Right lung (tissue), 5 donors: ENCODE results near the gene UBAP1. TPM values are rescaled to one million over a fixed set of nuclear protein-coding genes. Genes with fewer than 3 reads are reported as not detected.
"Not testable (repeated sequence)": the region's sequence is repeated elsewhere in the genome, so short reads cannot be mapped to it uniquely, and the experiment has no call there.

Experiments used
- DNase-seq, 2 donors: peaks; one replicate each; pipeline ENCODE4 v3.0.0-alpha.2; 2013
- polyA plus RNA-seq, 5 donors: library from polyadenylated mRNA; unstranded; fragments of 120-200 nt; gene quantifications; one replicate each; pipeline versions ENCODE4 v1.2.1 to v1.2.3, GENCODE V29; 2013; ENCODE audit warnings: inconsistent platforms in 1 of 5, low replicate concordance in 1 of 5; ENCODE audit not compliant: insufficient read length in 5 of 5, insufficient read depth in 1 of 5

Gene UBAP1
- polyA plus RNA-seq, 5 donors, result 44.8 to 52.0 (median 48.4) TPM

DNA sequence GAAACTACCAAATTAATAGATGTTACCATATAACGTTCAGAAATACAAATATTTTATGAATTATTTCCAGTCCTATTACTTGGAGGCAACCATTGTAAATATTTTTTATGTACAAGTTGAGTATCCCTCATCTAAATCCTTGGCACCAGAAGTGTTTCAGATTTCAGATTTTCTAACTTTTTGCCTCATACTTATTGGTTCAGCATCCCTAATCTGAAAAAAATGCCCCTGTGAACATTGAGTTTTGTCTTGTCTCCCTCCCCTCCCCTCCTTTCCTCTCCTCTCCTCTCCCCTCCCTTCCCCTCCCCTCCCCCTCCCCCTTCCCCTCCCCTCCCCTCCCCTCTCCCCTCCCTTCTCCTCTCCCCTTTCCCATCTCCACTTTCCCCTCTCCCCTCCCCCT is 40.6 kb downstream of the UBAP1 start:
- no peak for DNase-seq

DNA sequence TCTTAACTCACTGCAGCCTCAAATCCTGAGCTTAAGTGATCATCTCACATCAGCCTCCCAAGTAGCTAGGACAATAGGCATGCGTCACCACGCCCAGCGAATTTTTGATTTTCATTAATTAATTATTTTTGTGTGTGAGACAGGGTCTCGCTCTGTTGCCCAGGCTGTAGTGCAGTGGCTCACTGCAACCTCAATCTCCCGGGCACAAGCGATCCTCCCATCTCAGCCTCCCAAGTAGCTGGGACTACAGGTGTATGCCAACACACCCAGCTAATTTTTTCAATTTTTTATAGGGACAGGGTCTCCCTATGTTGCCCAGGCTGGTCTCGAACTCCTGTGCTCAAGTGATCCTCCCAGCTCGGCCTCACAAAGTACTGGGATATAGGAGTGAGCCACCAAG is 41.4 kb downstream of the UBAP1 start:
- no peak for DNase-seq

DNA sequence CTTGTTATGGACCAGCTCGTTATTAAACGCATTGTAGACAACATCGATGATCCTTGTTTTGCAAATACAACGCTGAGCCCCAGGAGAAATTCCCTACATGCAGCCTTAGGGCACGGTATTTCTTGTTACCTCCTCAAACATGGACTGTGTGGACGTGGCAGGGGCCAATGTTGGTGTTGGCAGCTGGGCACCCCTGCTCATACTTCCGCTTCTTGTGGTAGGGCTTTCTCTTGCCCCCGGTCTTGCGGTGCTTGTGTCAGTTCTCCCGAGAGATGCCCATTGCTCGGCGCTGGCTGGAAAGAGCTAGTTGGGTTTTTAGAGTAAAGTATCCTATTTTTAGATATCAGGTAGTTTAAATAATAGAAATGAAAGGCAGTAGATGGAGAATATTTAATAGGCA is 45.5 kb downstream of the UBAP1 start:
- DNase-seq, result no peak

DNA sequence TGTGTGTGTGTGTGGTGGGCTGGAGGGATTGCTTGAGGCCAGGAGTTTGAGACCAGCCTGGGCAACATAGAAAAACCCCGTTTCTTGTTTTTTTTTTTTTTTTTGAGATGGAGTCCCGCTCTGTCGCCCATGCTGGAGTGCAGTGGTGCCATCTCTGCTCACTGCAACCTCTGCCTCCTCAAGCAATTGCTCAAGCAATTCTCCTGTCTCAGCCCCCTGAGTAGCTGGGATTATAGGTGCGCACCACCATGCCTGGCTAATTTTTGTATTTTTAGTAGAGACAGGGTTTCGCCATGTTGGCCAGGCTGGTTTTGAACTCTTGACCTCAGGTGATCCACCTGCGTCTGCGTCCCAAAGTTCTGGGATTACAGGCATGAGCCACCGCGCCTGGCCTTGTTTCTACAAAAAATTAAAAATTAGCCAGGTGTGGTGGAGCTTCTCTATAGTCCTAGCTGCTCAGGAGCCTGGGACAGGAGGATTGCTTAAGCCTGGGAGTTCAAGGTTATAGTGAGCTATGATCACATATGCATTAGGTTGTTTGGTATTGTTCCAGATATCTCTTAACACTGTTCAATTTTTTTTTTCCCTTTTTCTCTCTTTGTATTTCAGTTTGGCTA is 47.4 kb downstream of the UBAP1 start:
- DNase-seq, result not testable (repeated sequence)

DNA sequence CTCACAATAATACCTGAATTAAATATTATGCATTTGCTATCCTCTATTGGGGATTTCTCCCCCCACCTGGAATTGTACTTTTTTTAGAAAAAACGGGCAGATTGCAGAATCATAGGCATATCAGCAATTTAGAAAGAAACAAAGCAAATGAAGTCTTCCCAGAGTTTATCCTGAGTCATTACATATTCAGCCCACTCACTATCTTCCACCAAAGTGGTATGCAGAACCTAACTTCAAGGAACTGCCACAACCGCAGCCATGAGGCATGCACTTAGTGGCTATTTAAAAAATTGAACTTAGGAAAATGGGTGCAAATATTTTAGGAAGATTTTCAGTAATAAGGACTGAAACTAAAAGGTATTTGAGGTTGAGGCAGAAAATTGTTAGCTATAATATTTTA is 48.6 kb downstream of the UBAP1 start:
- no peak for DNase-seq

DNA sequence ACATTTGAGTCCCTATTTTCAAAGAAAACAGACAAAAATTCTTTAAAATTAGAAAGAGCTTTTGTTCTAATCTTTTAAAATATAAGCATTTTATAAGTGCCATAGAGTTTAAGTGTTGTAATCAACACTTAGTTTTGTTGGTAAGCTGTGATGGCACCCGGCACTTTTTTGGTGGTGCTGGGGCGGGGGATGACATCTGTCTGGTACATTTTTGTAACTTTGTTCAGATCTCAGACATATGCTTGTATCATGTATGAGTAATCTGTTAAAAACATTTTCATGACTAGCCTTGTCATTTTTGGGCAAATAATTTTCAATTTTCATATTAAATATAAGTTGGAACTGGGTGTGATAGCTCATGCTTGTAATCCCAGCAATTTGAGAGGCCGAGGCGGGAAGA is 51.7 kb downstream of the UBAP1 start:
- no peak for DNase-seq

DNA sequence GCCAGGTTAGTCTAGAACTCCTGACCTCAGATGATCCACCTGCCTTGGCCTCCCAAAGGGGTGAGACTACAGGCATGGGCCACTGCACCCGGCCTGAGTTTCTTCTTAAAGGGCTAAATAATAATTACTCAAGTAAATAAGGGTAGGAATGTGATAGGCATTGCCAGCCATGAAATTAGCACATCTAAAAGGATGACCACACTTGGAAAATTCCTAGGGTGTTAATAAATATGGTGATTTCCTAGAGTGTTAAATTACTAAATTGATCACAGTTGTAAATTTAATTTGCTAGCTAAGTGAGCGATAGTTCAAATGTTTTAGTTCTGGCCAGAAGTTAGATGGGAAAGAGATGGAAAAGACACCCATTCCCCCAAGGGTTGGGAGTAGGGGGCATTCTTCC is 53.4 kb downstream of the UBAP1 start:
- no peak for DNase-seq

DNA sequence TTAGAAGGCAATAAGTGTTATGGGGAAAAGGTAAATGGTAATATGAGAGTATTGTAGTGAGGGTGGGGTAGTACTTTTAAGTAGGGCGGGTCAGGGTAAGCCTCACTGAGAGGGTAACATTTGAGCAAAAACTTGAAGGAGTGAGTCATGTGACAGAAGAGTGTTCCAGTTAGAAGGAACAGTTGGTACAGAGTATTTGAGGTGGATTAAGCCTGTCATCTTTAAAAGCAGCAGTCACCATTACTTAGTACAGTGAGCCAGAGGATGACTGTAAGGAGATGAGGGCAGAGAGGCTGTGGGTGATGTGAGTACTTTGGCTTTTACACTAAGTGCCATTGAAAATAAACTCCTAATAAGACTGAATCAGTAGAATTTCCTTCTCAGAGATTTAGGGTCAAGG is 54.8 kb downstream of the UBAP1 start:
- DNase-seq, result no peak

DNA sequence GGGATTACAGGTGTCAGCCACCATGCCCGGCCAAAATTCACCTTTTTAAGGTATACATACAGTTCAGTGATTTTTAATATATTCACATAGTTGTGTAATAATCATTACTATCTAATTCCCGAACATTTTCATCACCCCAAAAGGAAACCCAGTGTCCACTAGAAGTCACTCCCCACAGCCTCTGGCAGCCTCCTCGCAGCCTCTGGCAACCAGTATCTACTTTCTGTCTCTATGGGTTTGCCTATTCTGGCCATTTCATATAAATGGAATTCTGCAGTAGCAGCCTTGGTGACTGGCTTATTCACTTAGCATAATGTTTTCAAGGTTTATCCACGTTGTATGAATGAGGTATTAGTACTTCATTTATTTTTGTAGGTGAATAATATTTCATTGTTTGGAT is 59.0 kb downstream of the UBAP1 start:
- no peak for DNase-seq

DNA sequence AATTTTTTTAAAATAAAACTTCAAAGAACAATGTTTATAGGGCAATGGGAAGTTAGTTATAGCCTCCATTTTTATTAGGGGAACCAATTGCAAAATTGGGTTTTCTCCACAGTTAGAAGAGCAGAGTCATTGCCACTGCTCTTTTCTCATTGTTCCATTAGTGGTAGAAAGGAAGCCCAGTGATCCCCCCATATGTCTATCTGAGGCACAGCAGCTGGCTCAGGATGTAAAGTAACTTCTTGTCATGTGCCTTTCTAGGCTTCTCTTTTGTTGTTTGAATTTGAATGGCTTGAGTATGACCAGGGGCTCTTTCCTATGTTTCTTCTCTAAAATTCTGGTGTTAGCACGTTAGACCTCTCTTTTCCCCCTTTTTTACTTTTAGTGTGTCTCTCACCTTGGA is 61.2 kb downstream of the UBAP1 start:
- no peak for DNase-seq

DNA sequence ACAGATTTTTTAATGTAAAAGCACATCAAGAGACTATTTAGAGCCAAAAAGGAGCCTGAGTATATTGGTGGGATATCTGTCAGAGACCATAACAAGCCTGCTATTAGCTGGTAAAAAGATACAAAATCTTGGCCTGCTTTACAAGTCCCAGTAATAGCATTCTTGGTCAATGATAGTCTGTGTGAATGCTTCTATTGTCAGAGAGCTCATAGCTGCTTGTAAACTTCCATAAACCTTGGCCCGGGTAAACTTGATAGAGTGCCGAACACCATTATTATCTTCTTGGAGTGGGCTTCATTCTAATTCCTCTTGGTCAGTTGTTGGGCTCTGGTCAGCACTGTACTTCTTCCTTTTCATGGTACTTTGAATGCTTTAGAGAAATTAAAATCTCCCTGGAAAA is 64.0 kb downstream of the UBAP1 start:
- DNase-seq, result no peak

DNA sequence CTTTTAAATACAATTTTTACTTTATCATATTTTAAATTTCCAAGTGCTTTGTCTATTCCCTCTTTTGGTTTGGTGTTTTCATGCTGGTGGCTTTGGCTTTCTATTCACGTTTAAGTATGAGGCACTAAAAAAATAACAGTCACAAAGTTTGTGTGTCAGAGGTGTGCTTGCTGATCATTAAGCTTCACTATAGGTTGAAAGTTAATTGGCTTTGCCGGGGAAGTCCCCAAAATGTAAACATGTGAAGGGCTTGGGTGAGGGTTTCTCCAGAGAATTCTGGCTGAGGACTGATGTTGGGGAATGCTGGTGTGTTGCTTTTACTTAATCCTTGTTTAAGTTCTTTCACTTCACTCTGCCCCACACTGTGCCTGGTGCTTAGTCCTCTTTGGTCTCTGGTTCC is 66.4 kb downstream of the UBAP1 start:
- not testable (repeated sequence) for DNase-seq

DNA sequence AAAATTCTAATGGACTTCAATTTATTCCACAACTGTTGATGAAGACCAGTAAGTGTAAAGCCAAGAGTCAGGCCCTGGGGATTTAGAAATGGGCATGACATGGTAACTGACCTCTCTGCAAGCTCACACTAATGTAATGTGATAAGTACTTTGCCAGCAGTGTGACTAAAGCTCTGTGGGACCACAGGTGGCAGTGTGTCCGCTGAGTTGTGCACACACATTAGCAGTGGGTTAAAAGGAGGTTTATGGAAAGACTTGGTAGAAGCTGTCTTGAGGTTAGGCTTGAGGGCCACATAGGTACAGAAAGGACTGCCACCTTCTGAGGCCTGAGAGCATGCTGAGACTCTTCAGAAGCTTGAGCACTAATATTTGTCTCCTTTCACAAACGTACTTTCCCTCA is 67.6 kb downstream of the UBAP1 start:
- DNase-seq, result no peak

DNA sequence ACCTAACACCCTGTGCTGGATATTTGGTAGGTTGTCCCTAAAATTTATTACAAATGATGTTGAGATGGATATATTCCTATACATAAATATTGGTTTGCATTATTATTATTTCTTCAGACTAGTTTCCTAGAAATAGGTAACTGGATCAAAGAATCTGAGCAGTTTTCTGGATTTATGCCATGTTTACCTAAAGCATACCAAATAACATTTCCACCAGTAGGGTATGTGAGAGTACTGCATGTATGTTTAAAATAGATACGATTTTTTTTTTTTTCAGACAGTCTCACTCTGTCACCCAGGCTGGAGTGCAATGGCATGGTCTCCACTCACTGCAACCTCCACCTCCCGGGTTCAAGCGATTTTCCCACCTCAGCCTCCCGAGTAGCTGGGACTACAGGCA is 68.9 kb downstream of the UBAP1 start:
- not testable (repeated sequence) for DNase-seq

DNA sequence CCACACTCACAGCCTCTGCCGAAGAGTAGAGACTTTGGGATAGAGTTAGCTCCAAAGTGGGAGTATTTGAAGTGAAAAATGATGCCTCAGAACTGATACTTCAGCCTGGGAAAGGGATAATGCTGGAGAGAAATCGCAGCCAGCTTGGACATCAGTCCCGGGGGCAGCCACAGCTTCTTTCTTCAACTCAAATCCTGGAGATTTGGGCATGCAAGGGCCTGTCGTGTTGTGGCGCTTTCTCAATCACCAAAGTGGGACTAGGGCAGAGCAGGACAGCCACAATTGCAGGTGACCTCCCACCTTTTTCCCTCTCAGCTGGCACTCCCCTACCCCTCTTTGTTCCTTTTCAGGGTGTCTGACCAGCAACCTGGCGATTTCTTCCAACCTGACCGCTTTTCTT is 70.4 kb downstream of the UBAP1 start:
- no peak for DNase-seq

DNA sequence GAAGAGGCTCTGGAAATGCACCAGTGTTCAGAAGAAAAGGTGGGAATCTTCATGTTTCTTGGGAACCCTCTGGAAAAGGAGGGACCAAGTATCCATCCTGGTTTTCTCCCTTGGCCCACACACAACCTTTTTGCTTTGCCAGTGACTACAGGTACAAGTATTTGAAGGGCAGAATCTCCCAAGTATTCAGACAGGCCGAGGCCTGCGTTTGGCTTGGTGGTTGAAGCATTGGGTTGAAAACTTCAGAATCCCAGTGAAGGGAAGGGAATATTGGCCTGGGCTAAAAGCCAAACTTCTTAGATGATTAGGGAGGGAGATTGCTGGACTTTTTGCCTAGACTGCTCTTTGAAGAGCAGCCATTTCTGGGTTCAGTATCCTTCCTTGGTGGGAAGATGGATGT is 71.9 kb downstream of the UBAP1 start:
- DNase-seq, result no peak

DNA sequence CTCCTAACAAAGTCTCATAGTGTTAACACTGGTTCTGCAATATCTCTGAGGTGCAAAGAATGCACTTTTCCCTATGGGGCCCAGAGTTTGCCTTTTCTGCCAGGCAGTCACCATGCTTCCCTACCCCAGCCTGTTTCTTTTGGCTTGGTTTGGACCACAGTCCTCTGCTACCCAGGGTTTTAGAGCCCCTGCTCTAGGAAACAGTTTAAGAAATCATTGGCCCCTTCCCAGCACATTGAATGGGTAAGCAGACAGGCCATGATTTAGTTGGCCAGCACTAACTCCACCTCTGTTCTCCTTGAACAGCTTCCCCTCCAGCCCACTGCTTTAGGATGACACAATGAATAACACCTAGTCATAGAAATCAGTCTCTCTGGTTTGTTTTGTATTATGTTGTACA is 73.2 kb downstream of the UBAP1 start:
- DNase-seq, result no peak

DNA sequence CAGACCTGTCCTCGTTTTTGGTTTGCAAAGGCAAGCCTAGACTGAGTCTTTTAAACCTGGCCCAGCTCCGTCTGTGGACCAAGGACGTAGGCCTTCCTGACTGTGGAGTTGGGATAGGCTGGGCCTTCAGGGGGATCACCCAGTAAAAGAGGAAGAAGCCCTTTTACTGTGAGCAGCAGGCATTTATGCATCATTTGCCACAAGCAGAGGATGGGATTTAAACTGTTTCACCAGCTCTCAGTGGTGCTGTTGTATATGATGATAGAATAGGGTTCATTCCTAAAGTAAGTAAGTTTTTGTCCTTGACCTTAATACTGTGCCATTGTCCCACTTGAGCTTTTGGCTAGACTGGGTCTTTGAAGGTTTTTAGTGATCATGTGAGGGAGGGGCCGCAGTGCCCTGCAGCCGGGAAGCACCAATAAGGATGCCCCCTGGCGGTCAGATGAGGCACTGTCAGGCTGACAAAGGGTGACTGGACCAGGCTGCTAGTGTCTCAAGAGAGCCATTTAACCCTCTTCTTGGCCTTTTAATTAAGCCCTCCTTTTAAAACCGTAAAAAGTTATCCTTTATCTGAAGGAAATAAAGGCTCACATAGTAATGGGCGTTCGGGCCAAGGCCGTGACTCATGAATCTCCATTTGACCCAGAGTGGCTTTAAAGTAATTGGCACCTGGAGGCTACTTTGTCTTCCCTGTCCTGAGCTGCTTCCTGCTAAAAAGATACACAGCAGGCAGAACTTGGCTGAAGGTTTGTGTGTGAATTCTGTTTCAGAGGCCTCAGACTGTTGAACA is 74.0 kb downstream of the UBAP1 start:
- peak; percentile 21 to 47 for DNase-seq

DNA sequence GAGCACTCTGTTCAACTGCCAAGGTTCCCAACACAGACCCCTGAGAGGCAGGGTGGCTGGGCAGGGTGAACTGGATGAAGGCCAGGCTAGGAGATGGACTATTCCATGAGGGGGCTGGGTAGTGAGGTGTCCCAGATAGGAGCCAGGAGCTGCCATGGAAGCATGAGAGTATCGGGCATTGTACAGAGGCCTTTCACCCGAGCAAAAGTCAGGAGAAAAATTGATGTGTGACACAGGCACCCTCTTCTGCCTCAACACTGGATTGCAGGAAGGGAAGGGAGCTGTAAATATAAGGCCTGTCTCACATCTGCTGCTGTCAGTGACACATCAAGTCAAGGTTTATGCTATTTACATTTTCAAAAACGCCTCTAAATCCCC is 74.6 kb downstream of the UBAP1 start:
- peak; percentile 20 to 25 for DNase-seq

DNA sequence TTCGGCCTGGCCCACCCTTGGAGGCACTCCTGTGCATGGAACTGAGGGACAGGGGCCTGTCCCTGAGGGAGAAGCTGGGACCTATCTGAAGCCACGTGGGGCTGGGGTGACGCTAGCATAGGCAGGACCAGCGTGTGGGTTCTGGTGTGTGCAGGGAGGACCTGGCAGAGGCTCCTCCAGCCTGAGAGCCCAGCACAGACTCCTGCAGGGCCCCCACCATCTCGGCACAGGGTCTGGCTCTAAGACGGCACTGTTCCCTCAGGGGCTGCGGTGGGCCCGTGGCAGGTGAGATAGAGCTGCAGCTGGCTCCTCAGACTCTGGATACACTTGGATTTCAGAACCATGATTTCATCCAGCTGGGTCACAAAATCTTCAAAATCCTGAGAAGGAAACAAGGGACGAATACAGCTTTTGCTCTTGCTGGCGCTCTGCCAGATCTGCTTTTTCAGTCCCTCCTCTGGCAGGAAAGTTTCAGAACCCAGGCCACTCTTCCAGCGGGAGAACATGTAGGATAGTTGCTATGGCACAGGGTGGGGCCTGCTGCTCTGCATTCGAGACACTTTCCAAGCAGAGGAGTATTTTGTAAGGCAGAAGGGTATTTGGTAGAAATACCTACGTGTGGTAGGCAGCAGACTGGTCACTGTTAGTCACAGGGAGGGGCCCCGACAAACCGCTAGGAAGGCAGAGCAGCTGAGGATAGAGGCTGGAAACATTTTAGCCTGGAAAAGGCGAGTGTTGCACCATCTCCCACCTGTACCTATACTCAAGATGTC is 75.5 kb downstream of the UBAP1 start:
- DNase-seq, result peak in 1 of 2 donors; percentile 15

DNA sequence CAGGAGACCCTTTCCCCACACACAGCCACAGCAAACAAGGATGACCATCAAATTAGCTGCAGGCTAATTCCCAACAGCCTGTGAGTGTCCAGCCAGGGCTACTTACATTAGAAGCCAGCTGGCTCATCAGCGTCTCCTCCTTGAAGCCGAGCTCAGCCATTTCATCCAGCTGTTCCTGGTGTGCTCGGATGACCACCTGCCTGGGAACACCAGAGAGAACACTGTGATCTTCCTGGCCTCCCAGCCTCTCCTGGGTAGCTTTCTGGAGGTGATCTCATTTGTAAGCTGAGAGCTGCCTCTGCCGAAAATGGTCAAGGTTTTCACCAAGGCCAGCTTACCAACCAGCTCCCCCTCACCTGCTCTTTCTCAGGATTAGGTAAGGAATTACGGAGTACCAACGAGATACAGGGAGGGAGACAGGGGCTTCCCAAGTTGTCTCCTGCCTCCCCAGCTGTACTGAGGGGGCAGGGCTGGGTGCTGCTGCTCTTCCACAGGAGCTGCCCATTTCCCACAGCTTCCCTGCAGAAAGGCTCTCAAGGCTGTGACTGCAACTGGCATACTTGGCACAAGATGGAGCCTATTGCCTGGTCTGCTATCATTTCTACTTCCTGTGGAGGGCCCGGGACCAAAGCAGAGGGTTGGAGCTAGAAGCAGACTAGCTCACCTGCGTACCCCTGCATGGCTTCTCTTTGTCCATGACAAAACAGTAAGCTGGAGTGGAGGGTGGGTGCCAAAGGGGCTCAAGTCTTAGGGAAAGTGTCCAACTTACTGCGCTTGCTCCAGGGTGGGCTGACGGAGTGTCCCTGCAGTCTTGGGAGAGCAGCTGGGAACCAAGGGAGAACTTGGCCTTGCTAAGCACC is 76.4 kb downstream of the UBAP1 start:
- DNase-seq, result no peak

DNA sequence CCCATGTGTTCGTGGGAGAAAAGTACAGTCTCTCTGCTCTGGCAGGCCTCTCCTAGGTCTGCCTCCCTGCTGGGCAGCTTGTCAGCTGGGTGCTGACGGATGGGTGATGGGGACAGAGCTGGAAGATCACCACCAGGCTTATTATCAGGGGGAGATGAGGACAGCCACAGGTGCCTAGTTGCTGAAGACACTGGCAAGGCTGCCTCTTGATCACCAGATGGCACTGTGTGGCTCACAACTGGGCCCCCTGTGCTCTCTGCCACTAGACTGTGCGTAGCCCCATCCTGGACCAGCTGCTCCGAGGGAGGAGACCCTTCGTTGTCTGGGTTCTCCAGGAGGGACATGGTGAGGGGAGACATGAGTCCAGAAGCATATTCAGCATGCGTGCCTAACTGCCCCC is 77.3 kb downstream of the UBAP1 start:
- no peak for DNase-seq
